HCT116 (cell line): Measurements from ENCODE around the gene NCMAP. TPM values are rescaled to one million over a fixed set of nuclear protein-coding genes. Genes with fewer than 3 reads are reported as not detected.
A peak's percentile ranks its signal among the peaks of the same experiment; 100 is the strongest.

ENCODE experiments used
- ATAC-seq: fragments of 200-7000 bp; cut with Tn5 transposase; 2 replicates; pipeline ENCODE4 v1.9.1; 2020; ENCODE audit warnings: mild to moderate bottlenecking, moderate library complexity
- BruUV-seq: library from RNA; stranded (reverse); fragments of 400-500 nt; replicated peaks from 2 replicates; lab custom pipeline; 2021; lab: Mats Ljungman, UMichigan
- CTCF ChIA-PET: fragments of 300-600 bp; sonication (Branson Sonifier 250); formaldehyde crosslinking; loops from one replicate; lab custom pipeline; 2021; ENCODE audit warnings: antibody characterized with exemption; lab: Charles Lee
- POLR2A ChIA-PET: fragments of 300-600, 350-600 bp; sonication (Branson Sonifier 250); formaldehyde crosslinking; loops from one replicate; lab custom pipeline; 2021; ENCODE audit warnings: antibody characterized with exemption; lab: Charles Lee
- RAD21 ChIA-PET, 2 experiments: fragments of 300-600 bp; sonication (Branson Sonifier 250); formaldehyde crosslinking; loops; one replicate each; lab custom pipeline; 2023; ENCODE audit warnings: low total read pairs in 2 of 2; ENCODE audit not compliant: uncharacterized antibody in 2 of 2, unreplicated experiment in 2 of 2, low non-redundant PET in 1 of 2; lab: Charles Lee
- DNase-seq: peaks from one replicate; pipeline ENCODE4 v3.0.0-alpha.2; 2010; ENCODE audit warnings: low read depth, low spot score
- H2AFZ ChIP-seq: fragments of 200-600 bp; shearing (Covaris generic), sonication (generic); 2 replicates; pipeline ENCODE4 v1.6.1; 2017; ENCODE audit warnings: low read depth, mixed run types, mixed read lengths, antibody characterized with exemption, low read length; ENCODE audit not compliant: poor library complexity, severe bottlenecking
- H3K27ac ChIP-seq: 2 replicates; pipeline ENCODE4 v1.5.1; 2012; ENCODE audit warnings: low read depth, low read length
- H3K27me3 ChIP-seq: fragments of 200-600 bp; sonication (generic); 2 replicates; pipeline ENCODE4 v1.6.1; 2016; ENCODE audit warnings: mixed run types, low read length, mixed read lengths; ENCODE audit not compliant: insufficient read depth
- H3K36me3 ChIP-seq, 2 experiments: fragments of 200-500 bp in 1 of 2; fragments of 200-600 bp in 1 of 2; sonication (Bioruptor generic) in 1 of 2; sonication (generic) in 1 of 2; 2 replicates each; pipeline versions ENCODE4 v1.5.1 to v1.6.1; 2014 to 2016; ENCODE audit warnings: low read length in 2 of 2, inconsistent platforms in 1 of 2, mixed read lengths in 1 of 2, mixed run types in 1 of 2; ENCODE audit not compliant: insufficient read depth in 2 of 2, control insufficient read depth in 1 of 2
- H3K4me1 ChIP-seq, 2 experiments: fragments of 200-600 bp in 1 of 2; sonication (generic) in 1 of 2; 2 replicates each; pipeline versions ENCODE4 v1.5.1 to v1.6.1; 2012 to 2017; ENCODE audit warnings: low read length in 2 of 2, inconsistent platforms in 1 of 2, mild to moderate bottlenecking in 1 of 2, mixed read lengths in 1 of 2, mixed run types in 1 of 2, moderate library complexity in 1 of 2; ENCODE audit not compliant: insufficient read depth in 2 of 2, control insufficient read depth in 1 of 2
- H3K4me2 ChIP-seq: fragments of 200-600 bp; sonication (generic); 2 replicates; pipeline ENCODE4 v1.6.1; 2017; ENCODE audit warnings: mixed run types, low read length, mixed read lengths
- H3K4me3 ChIP-seq, 2 experiments: fragments of 200-600 bp in 1 of 2; sonication (generic) in 1 of 2; replicated peaks in 1 of 2; 2 replicates each; pipeline ENCODE4 v1.5.1; 2011 to 2016; ENCODE audit warnings: low read length in 2 of 2, control low read depth in 1 of 2, low read depth in 1 of 2, mild to moderate bottlenecking in 1 of 2, mixed read lengths in 1 of 2, mixed run types in 1 of 2
- H3K79me2 ChIP-seq: fragments of 200-600 bp; sonication (generic); 2 replicates; pipeline ENCODE4 v1.6.1; 2017; ENCODE audit warnings: mild to moderate bottlenecking, mixed run types, low read length, moderate library complexity, mixed read lengths; ENCODE audit not compliant: insufficient read depth
- H3K9ac ChIP-seq: fragments of 200-600 bp; sonication (generic); 2 replicates; pipeline ENCODE4 v1.6.1; 2016; ENCODE audit warnings: low read length, mixed read lengths
- H3K9me2 ChIP-seq: fragments of 200-600 bp; sonication (generic), shearing (Covaris generic); 2 replicates; pipeline ENCODE4 v1.6.1; 2017; ENCODE audit warnings: mixed run types, mild to moderate bottlenecking, moderate library complexity; ENCODE audit not compliant: insufficient read depth
- H3K9me3 ChIP-seq, 2 experiments: fragments of 200-500 bp in 1 of 2; fragments of 200-600 bp in 1 of 2; sonication (Bioruptor generic) in 1 of 2; sonication (generic) in 1 of 2; 2 replicates each; pipeline ENCODE4 v1.6.1; 2014 to 2017; ENCODE audit warnings: low read length in 2 of 2, mixed read lengths in 2 of 2, inconsistent platforms in 1 of 2, low read depth in 1 of 2, mild to moderate bottlenecking in 1 of 2, mixed run types in 1 of 2, moderate library complexity in 1 of 2; ENCODE audit not compliant: control insufficient read depth in 1 of 2, insufficient read depth in 1 of 2
- H4K20me1 ChIP-seq: fragments of 200-600 bp; sonication (generic), shearing (Covaris generic); 2 replicates; pipeline ENCODE4 v1.6.1; 2017; ENCODE audit warnings: mixed run types, mild to moderate bottlenecking, moderate library complexity; ENCODE audit not compliant: insufficient read depth
- CEBPB ChIP-seq: IDR thresholded peaks from 2 replicates; pipeline ENCODE4 v1.6.1; 2012; ENCODE audit warnings: low read depth
- EGR1 ChIP-seq: IDR thresholded peaks from 2 replicates; pipeline ENCODE4 v1.6.1; 2012; ENCODE audit warnings: low read depth
- ELF1 ChIP-seq: IDR thresholded peaks from 2 replicates; pipeline ENCODE4 v1.6.1; 2012; ENCODE audit warnings: low read depth, borderline replicate concordance
- EZH2 ChIP-seq: fragments of 200-600 bp; sonication (generic); IDR thresholded peaks from 2 replicates; pipeline ENCODE4 v1.6.1; 2017; ENCODE audit warnings: antibody characterized with exemption, mixed run types
- EZH2phosphoT487 ChIP-seq: fragments of 200-600 bp; IDR thresholded peaks from 2 replicates; pipeline ENCODE4 v1.6.1; 2018; ENCODE audit warnings: antibody characterized with exemption, borderline replicate concordance
- JUND ChIP-seq: IDR thresholded peaks from 2 replicates; pipeline ENCODE4 v1.6.1; 2012
- POLR2A ChIP-seq: IDR thresholded peaks from 2 replicates; pipeline ENCODE4 v1.7.0; 2011; ENCODE audit warnings: borderline replicate concordance; ENCODE audit not compliant: insufficient read depth, insufficient read length; ENCODE audit errors: extremely low read depth
- RAD21 ChIP-seq: IDR thresholded peaks from 2 replicates; pipeline ENCODE4 v1.6.1; 2012; ENCODE audit warnings: low read depth, mild to moderate bottlenecking
- SP1 ChIP-seq: IDR thresholded peaks from 2 replicates; pipeline ENCODE4 v1.6.1; 2012; ENCODE audit warnings: low read depth
- SRF ChIP-seq: IDR thresholded peaks from 2 replicates; pipeline ENCODE4 v1.6.1; 2012; ENCODE audit warnings: low read depth
- TCF7L2 ChIP-seq: IDR thresholded peaks from 2 replicates; pipeline ENCODE4 v1.7.0; 2011; ENCODE audit warnings: borderline replicate concordance, inconsistent platforms; ENCODE audit not compliant: insufficient read depth, insufficient read length; ENCODE audit errors: extremely low read depth
- ZFX ChIP-seq: fragments of 450-650 bp; IDR thresholded peaks from 2 replicates; pipeline ENCODE4 v1.6.1; 2017
- ZNF274 ChIP-seq: fragments of 200-500 bp; sonication (Bioruptor generic); IDR thresholded peaks from 2 replicates; pipeline ENCODE4 v1.6.1; 2014; ENCODE audit warnings: mild to moderate bottlenecking, low read depth, low read length, inconsistent platforms
- intact Hi-C: fragments of 100-400 bp; cut with micrococcal nuclease; formaldehyde crosslinking; loops from 2 replicates; pipeline ENCODE4 v1.10.0; 2022
- total RNA-seq: library from RNA; stranded (reverse); gene quantifications from one replicate; pipeline ENCODE4 v1.2.1, GENCODE V29; 2021; ENCODE audit not compliant: unreplicated experiment
- TF ChIP-seq, protein P1 (sequence below): IDR thresholded peaks from 2 replicates; pipeline ENCODE4 v1.6.1; 2012
- TF ChIP-seq, protein P2 (sequence below): IDR thresholded peaks from 2 replicates; pipeline ENCODE4 v1.6.1; 2012
- TF ChIP-seq, protein P3 (sequence below): IDR thresholded peaks from 2 replicates; pipeline ENCODE4 v1.6.1; 2011; ENCODE audit warnings: mild to moderate bottlenecking, low read length, moderate library complexity; ENCODE audit not compliant: insufficient replicate concordance; ENCODE audit errors: extremely low read depth
- TF ChIP-seq, protein P4 (sequence below), 3 experiments: fragments of 200-600 bp in 1 of 3; sonication (generic) in 1 of 3; IDR thresholded peaks in 2 of 3; conservative IDR thresholded peaks in 1 of 3; 2 replicates each; pipeline ENCODE4 v1.5.1; 2012 to 2017; ENCODE audit warnings: low read depth in 2 of 3, low read length in 2 of 3, antibody characterized with exemption in 1 of 3, borderline replicate concordance in 1 of 3, control low read depth in 1 of 3, mild to moderate bottlenecking in 1 of 3, mixed read lengths in 1 of 3, mixed run types in 1 of 3, moderate library complexity in 1 of 3; ENCODE audit not compliant: insufficient read depth in 1 of 3

Gene NCMAP
- total RNA-seq, 1 experiment from 2014 or later, result 0.84 TPM

DNA sequence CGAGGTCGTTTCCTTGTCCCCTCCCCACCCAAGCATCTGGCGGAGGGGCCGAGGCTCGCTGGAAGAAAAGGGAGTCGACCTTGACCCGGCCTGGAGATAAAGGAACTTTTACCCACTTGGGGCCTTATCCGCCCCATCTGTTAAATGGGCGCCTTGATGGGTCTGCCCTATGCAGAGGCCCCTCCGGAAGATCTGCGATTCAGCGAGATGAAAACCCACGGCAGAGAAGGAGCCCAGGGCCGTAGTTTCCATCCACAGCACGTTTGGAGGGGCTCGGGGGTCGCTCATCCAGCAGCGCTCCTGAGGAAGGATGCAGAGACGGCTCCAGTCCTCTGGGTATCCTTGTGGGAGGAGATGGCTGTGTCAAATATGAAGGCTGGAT lies 518 bp downstream of the NCMAP start:
- DNase-seq (no peak), ATAC-seq (no peak)
- CTCF ChIA-PET, result no interaction called here
- H3K79me2 ChIP-seq, result no peaks in the 10 kb centered on the region
- POLR2A ChIA-PET, result no interaction called here
- BruUV-seq, result no TSS peak
- H3K9me3 ChIP-seq, result no peaks in the 10 kb centered on the region
- no peaks in the 10 kb centered on the region for H3K27me3 ChIP-seq
- H4K20me1 ChIP-seq, result no peaks in the 10 kb centered on the region
- H3K4me3 ChIP-seq, result peak overlapping the region; percentile 46 to 60
- H3K36me3 ChIP-seq, result no peaks in the 10 kb centered on the region
- no peak overlapping the region; the same call in 1 of the 2 replicates for H3K27ac ChIP-seq
- H3K9ac ChIP-seq, result peak overlapping the region; percentile 39
- intact Hi-C loops, result no loop called here
- RAD21 ChIA-PET, result no interaction called here
- H3K4me2 ChIP-seq, result peak overlapping the region; percentile 85
- peaks cover 25 to 31% of the 10 kb centered on the region in 2 experiments; a peak in 3 of 4 replicates for H3K4me1 ChIP-seq
- TF ChIP-seq ZFX (no peak), ZNF274 (no peak), TCF7L2 (no peak), SP1 (no peak), CEBPB (no peak)
- H2AFZ ChIP-seq, result peak overlapping the region; percentile 44
- H3K9me2 ChIP-seq, result no peaks in the 10 kb centered on the region

DNA sequence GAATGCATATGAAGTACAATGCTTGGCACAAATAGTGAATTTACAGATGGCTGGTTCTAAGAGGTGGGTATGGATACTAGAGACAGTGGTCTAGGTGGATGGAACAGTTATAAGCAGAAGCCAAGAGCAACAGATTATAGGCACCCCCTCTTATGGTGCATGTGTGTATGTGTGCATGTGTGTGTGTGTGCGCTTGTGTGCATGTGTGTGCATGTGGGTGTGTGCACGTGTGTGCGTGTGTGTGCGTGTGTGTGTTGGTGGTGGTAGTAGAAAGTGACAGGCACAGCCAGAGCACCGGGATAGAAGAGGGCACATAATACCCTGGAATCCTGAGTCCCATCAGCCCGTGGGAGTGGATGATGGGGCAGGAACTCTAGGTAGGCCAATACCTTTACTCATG lies 1.3 kb downstream of the NCMAP start:
- Histone ChIP-seq H3K9ac (no peak overlapping the region), H3K4me1 (peaks cover 28 to 34% of the 10 kb centered on the region in 2 experiments; a peak in 3 of 4 replicates), H3K9me2 (no peaks in the 10 kb centered on the region), H3K79me2 (no peaks in the 10 kb centered on the region), H3K4me3 (no peak overlapping the region), H3K27ac (no peak overlapping the region), H4K20me1 (no peaks in the 10 kb centered on the region), H3K9me3 (no peaks in the 10 kb centered on the region), H2AFZ (no peak overlapping the region), H3K27me3 (no peaks in the 10 kb centered on the region), H3K4me2 (no peak overlapping the region), H3K36me3 (no peaks in the 10 kb centered on the region)
- DNase-seq (no peak), ATAC-seq (no peak)
- CTCF ChIA-PET, result interaction anchor here (1.4 kb wide), 1 partner anchor 15 kb away, joined by 4 read pairs; no protein-coding TSS in a partner anchor
- BruUV-seq, result no TSS peak
- RAD21 ChIA-PET, result no interaction called here
- POLR2A ChIA-PET, result no interaction called here
- intact Hi-C loops, result no loop called here
- no peak for TF ChIP-seq ZFX
- TF ChIP-seq, protein P1, sequence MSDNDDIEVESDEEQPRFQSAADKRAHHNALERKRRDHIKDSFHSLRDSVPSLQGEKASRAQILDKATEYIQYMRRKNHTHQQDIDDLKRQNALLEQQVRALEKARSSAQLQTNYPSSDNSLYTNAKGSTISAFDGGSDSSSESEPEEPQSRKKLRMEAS, result no peak
- TF ChIP-seq SP1, result no peak
- no peak for TF ChIP-seq TCF7L2
- TF ChIP-seq, protein P2, sequence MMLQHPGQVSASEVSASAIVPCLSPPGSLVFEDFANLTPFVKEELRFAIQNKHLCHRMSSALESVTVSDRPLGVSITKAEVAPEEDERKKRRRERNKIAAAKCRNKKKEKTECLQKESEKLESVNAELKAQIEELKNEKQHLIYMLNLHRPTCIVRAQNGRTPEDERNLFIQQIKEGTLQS, result no peak
- TF ChIP-seq CEBPB, result no peak
- no peak for TF ChIP-seq POLR2A
- TF ChIP-seq, protein P3, sequence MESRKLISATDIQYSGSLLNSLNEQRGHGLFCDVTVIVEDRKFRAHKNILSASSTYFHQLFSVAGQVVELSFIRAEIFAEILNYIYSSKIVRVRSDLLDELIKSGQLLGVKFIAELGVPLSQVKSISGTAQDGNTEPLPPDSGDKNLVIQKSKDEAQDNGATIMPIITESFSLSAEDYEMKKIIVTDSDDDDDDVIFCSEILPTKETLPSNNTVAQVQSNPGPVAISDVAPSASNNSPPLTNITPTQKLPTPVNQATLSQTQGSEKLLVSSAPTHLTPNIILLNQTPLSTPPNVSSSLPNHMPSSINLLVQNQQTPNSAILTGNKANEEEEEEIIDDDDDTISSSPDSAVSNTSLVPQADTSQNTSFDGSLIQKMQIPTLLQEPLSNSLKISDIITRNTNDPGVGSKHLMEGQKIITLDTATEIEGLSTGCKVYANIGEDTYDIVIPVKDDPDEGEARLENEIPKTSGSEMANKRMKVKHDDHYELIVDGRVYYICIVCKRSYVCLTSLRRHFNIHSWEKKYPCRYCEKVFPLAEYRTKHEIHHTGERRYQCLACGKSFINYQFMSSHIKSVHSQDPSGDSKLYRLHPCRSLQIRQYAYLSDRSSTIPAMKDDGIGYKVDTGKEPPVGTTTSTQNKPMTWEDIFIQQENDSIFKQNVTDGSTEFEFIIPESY, result no peak
- TF ChIP-seq EZH2phosphoT487, result no peak
- TF ChIP-seq EZH2, result no peak
- no peak for TF ChIP-seq EGR1
- no peak for TF ChIP-seq ZNF274
- TF ChIP-seq, protein P4, sequence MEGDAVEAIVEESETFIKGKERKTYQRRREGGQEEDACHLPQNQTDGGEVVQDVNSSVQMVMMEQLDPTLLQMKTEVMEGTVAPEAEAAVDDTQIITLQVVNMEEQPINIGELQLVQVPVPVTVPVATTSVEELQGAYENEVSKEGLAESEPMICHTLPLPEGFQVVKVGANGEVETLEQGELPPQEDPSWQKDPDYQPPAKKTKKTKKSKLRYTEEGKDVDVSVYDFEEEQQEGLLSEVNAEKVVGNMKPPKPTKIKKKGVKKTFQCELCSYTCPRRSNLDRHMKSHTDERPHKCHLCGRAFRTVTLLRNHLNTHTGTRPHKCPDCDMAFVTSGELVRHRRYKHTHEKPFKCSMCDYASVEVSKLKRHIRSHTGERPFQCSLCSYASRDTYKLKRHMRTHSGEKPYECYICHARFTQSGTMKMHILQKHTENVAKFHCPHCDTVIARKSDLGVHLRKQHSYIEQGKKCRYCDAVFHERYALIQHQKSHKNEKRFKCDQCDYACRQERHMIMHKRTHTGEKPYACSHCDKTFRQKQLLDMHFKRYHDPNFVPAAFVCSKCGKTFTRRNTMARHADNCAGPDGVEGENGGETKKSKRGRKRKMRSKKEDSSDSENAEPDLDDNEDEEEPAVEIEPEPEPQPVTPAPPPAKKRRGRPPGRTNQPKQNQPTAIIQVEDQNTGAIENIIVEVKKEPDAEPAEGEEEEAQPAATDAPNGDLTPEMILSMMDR (IDR thresholded peaks at IDR 0.05 in 2 of 3, conservative IDR thresholded peaks at IDR 0.05 in 1 of 3; ENCODE audit: borderline replicate concordance in 1 of 3, insufficient read depth in 1 of 3, low read depth in 2 of 3, low read length in 2 of 3), result no peak
- no peak for TF ChIP-seq RAD21
- TF ChIP-seq JUND, result no peak
- TF ChIP-seq SRF, result no peak
- TF ChIP-seq ELF1, result no peak
